OCI-LY7 (cell line): ENCODE data around the gene SLC13A1. TPM values are rescaled to one million over a fixed set of nuclear protein-coding genes. Genes with fewer than 3 reads are reported as not detected.

ENCODE experiments used
- BruUV-seq: library from RNA; stranded (reverse); fragments of 400-500 nt; replicated peaks from 2 replicates; lab custom pipeline; 2021; lab: Mats Ljungman, UMichigan
- CTCF ChIA-PET: fragments of 300-600 bp; sonication (Branson Sonifier 250); formaldehyde crosslinking; loops from one replicate; lab custom pipeline; 2022; ENCODE audit warnings: antibody characterized with exemption; ENCODE audit not compliant: unreplicated experiment; lab: Charles Lee
- POLR2A ChIA-PET: fragments of 300-600 bp; sonication (Branson Sonifier 250); formaldehyde crosslinking; loops from one replicate; lab custom pipeline; 2022; ENCODE audit warnings: antibody characterized with exemption; lab: Charles Lee
- DNase-seq: peaks from one replicate; pipeline ENCODE4 v3.0.0-alpha.2; 2015; ENCODE audit warnings: low spot score
- H2AFZ ChIP-seq: fragments of 200-600 bp; sonication (generic), shearing (Covaris generic); 2 replicates; pipeline ENCODE4 v1.6.1; 2014; ENCODE audit warnings: mild to moderate bottlenecking, antibody characterized with exemption, low read length, moderate library complexity
- H3K27ac ChIP-seq: fragments of 200-600 bp; sonication (generic); 2 replicates; pipeline ENCODE4 v1.5.1; 2014; ENCODE audit warnings: mixed run types, low read depth, mild to moderate bottlenecking, moderate library complexity, low read length, inconsistent platforms; ENCODE audit not compliant: poor library complexity, severe bottlenecking
- H3K36me3 ChIP-seq: fragments of 200-600 bp; sonication (generic); 2 replicates; pipeline ENCODE4 v1.6.1; 2014; ENCODE audit warnings: mild to moderate bottlenecking, antibody characterized with exemption, low read length, moderate library complexity, mixed read lengths; ENCODE audit not compliant: insufficient read depth
- H3K4me1 ChIP-seq: fragments of 200-600 bp; sonication (generic); 2 replicates; pipeline ENCODE4 v1.5.1; 2014; ENCODE audit warnings: mild to moderate bottlenecking, low read length; ENCODE audit not compliant: insufficient read depth, poor library complexity, severe bottlenecking
- H3K4me2 ChIP-seq: fragments of 200-600 bp; sonication (generic); 2 replicates; pipeline ENCODE4 v1.6.1; 2014; ENCODE audit warnings: mild to moderate bottlenecking, low read length
- H3K4me3 ChIP-seq: fragments of 200-600 bp; sonication (generic); 2 replicates; pipeline ENCODE4 v1.5.1; 2014; ENCODE audit warnings: mild to moderate bottlenecking, low read depth, low read length; ENCODE audit not compliant: poor library complexity, severe bottlenecking
- H3K79me2 ChIP-seq: fragments of 200-600 bp; sonication (generic); 2 replicates; pipeline ENCODE4 v1.6.1; 2016; ENCODE audit warnings: low read depth, mild to moderate bottlenecking, low read length, moderate library complexity, mixed read lengths; ENCODE audit not compliant: insufficient read depth
- H3K9me2 ChIP-seq: fragments of 200-600 bp; sonication (generic); 2 replicates; pipeline ENCODE4 v1.6.1; 2016; ENCODE audit warnings: mild to moderate bottlenecking, low read length, mixed read lengths; ENCODE audit not compliant: insufficient read depth
- H3K9me3 ChIP-seq: fragments of 200-600 bp; sonication (generic); 2 replicates; pipeline ENCODE4 v1.6.1; 2014; ENCODE audit warnings: mild to moderate bottlenecking, mixed run types, low read length, mixed read lengths
- H4K20me1 ChIP-seq: fragments of 200-600 bp; sonication (generic); 2 replicates; pipeline ENCODE4 v1.6.1; 2014; ENCODE audit warnings: mild to moderate bottlenecking, antibody characterized with exemption, low read length, moderate library complexity, mixed read lengths; ENCODE audit not compliant: insufficient read depth
- EZH2phosphoT487 ChIP-seq: fragments of 200-600 bp; sonication (generic); IDR thresholded peaks from 2 replicates; pipeline ENCODE4 v1.6.1; 2018; ENCODE audit warnings: low read depth, borderline replicate concordance, mild to moderate bottlenecking, mixed run types, antibody characterized with exemption, low read length, moderate library complexity, mixed read lengths
- intact Hi-C: fragments of 100-400 bp; cut with micrococcal nuclease; formaldehyde crosslinking; loops from one replicate; pipeline ENCODE4 v1.10.0; 2022; ENCODE audit not compliant: unreplicated experiment
- total RNA-seq, 2 experiments: library from RNA; depleted of rRNA in 1 of 2; stranded (reverse); fragments of >200 nt in 1 of 2; shearing (Covaris generic) in 1 of 2; gene quantifications; 2 replicates each; pipeline ENCODE4 v1.2.3, GENCODE V29; 2014 to 2022
- TF ChIP-seq, protein P1 (sequence below): fragments of 200-600 bp; sonication (generic); conservative IDR thresholded peaks from 2 replicates; pipeline ENCODE4 v1.5.1; 2014; ENCODE audit warnings: mild to moderate bottlenecking, antibody characterized with exemption, low read length, moderate library complexity, mixed read lengths

Gene SLC13A1
- total RNA-seq, 2 experiments from 2014 or later = not detected

DNA sequence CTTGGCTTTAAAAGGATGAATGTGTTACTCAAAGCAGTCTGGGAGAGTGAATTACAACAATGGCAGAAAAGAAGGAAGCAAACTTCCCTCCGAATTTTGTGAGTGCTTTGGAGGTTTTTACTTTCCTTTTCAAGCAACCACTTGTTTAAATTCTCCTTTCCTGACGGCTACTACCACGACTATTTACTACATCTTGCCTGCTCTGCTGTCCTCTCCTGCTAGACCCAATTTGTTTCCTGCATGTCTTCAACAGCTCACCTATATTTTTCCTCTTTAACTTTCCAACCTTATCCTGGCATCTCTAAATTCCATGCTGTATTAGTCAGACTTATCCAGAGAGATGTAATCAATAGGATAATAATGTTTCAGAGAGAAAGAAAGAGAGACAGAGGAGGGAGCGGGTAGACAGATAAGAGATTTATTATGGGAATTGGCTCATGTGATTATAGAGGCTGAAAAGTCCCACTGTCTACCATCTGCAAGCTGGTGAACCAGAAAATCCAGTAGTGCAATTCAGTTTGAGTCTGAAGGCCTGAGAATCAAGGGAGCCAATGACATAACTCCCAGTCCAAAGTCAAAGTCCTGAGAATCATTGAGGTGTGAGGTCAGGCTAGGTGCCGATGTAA is 42.8 kb upstream of the SLC13A1 start:
- no peaks in the 10 kb centered on the region for H3K36me3 ChIP-seq
- DNase-seq = no peak
- H3K4me3 ChIP-seq = no peak overlapping the region
- H3K4me2 ChIP-seq = no peak overlapping the region
- no peaks in the 10 kb centered on the region for H3K4me1 ChIP-seq
- no peaks in the 10 kb centered on the region for H4K20me1 ChIP-seq
- POLR2A ChIA-PET = no interaction called here
- no peaks in the 10 kb centered on the region; the same call in 1 of the 2 replicates for H3K9me2 ChIP-seq
- TF ChIP-seq, protein P1, sequence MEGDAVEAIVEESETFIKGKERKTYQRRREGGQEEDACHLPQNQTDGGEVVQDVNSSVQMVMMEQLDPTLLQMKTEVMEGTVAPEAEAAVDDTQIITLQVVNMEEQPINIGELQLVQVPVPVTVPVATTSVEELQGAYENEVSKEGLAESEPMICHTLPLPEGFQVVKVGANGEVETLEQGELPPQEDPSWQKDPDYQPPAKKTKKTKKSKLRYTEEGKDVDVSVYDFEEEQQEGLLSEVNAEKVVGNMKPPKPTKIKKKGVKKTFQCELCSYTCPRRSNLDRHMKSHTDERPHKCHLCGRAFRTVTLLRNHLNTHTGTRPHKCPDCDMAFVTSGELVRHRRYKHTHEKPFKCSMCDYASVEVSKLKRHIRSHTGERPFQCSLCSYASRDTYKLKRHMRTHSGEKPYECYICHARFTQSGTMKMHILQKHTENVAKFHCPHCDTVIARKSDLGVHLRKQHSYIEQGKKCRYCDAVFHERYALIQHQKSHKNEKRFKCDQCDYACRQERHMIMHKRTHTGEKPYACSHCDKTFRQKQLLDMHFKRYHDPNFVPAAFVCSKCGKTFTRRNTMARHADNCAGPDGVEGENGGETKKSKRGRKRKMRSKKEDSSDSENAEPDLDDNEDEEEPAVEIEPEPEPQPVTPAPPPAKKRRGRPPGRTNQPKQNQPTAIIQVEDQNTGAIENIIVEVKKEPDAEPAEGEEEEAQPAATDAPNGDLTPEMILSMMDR = no peak
- TF ChIP-seq EZH2phosphoT487 = no peak
- H3K9me3 ChIP-seq = no peaks in the 10 kb centered on the region
- H3K27ac ChIP-seq = no peak overlapping the region
- CTCF ChIA-PET = no interaction called here
- no peaks in the 10 kb centered on the region for H3K79me2 ChIP-seq
- BruUV-seq = no TSS peak
- H2AFZ ChIP-seq = no peak overlapping the region
- intact Hi-C loops = no loop called here

DNA sequence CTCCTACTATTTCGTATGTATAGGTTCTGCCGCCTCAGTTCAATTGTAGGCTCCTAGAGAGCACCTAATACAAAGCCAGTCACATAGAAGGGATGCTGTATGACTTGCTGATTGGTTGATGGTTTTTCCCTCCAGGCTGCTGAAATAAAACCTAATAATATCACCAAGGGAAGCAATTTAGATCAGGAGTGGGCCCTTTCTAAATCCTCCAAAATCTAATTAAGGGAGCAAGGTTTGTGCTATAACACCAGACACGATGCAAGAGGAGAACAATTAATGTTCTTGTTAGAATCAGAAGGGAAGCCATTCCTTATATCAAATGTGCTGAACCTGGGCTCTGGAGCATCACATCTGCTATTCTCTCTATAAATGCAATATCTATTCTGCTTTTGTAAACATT is 42.0 kb upstream of the SLC13A1 start:
- Histone ChIP-seq H3K4me3 (no peak overlapping the region), H2AFZ (no peak overlapping the region), H3K9me2 (no peaks in the 10 kb centered on the region; the same call in 1 of the 2 replicates), H3K27ac (no peak overlapping the region), H3K79me2 (no peaks in the 10 kb centered on the region), H3K4me1 (no peaks in the 10 kb centered on the region), H3K36me3 (no peaks in the 10 kb centered on the region), H3K4me2 (no peak overlapping the region), H3K9me3 (no peaks in the 10 kb centered on the region), H4K20me1 (no peaks in the 10 kb centered on the region)
- no TSS peak for BruUV-seq
- no peak for DNase-seq
- ChIA-PET POLR2A (no interaction called here), CTCF (no interaction called here)
- no peak for TF ChIP-seq EZH2phosphoT487
- TF ChIP-seq, protein P1 = no peak
- intact Hi-C loops = no loop called here
